Lung (tissue), 12 donors: ENCODE measurements around the gene GNA12. TPM values are rescaled to one million over a fixed set of nuclear protein-coding genes. Genes with fewer than 3 reads are reported as not detected.

Source experiments
- ATAC-seq: fragments of 200-7000 bp; cut with Tn5 transposase; one replicate; pipeline ENCODE4 v1.9.1; 2020; ENCODE audit warnings: moderate number of reproducible peaks; ENCODE audit not compliant: insufficient read depth, low FRiP score
- DNase-seq, 3 donors: peaks; one replicate each; pipeline ENCODE4 v3.0.0-alpha.2; 2013 to 2017
- H3K27ac ChIP-seq, 2 donors: one replicate each; pipeline ENCODE4 v1.5.1; 2013; ENCODE audit warnings: mild to moderate bottlenecking in 2 of 2, moderate library complexity in 2 of 2, control low read depth in 1 of 2, inconsistent platforms in 1 of 2, low read depth in 1 of 2, low read length in 1 of 2
- H3K27me3 ChIP-seq, 3 donors: one replicate each; pipeline ENCODE4 v1.5.1; 2013; ENCODE audit warnings: low read length in 2 of 3; ENCODE audit not compliant: control insufficient read depth in 3 of 3, insufficient read depth in 3 of 3
- H3K36me3 ChIP-seq, 4 donors: one replicate each; pipeline ENCODE4 v1.5.1; 2013; ENCODE audit warnings: low read length in 4 of 4, mild to moderate bottlenecking in 1 of 4, moderate library complexity in 1 of 4; ENCODE audit not compliant: control insufficient read depth in 4 of 4, insufficient read depth in 4 of 4
- H3K4me1 ChIP-seq, 5 donors: one replicate each; pipeline ENCODE4 v1.5.1; 2013; ENCODE audit warnings: low read length in 5 of 5, mild to moderate bottlenecking in 2 of 5, moderate library complexity in 1 of 5; ENCODE audit not compliant: control insufficient read depth in 5 of 5, insufficient read depth in 5 of 5
- H3K4me3 ChIP-seq: one replicate; pipeline ENCODE4 v1.5.1; 2013; ENCODE audit warnings: mild to moderate bottlenecking, control low read depth, moderate library complexity
- H3K9ac ChIP-seq, 2 donors: one replicate each; pipeline ENCODE4 v1.5.1; 2013; ENCODE audit warnings: low read length in 2 of 2, control low read depth in 1 of 2; ENCODE audit not compliant: insufficient read depth in 1 of 2
- H3K9me3 ChIP-seq, 4 donors: one replicate each; pipeline ENCODE4 v1.5.1; 2013; ENCODE audit warnings: low read length in 3 of 4, mild to moderate bottlenecking in 1 of 4, moderate library complexity in 1 of 4; ENCODE audit not compliant: control insufficient read depth in 4 of 4, insufficient read depth in 3 of 4
- CTCF ChIP-seq: IDR thresholded peaks from 2 replicates; pipeline ENCODE4 v1.5.1; 2012; ENCODE audit warnings: mild to moderate bottlenecking; ENCODE audit errors: control extremely low read depth, extremely low read depth
- WGBS, 2 donors: extraction: QIAGEN DNeasy Blood & Tissue Kit; methylation state at CpG; one replicate each; pipeline ENCODE4 v1.1.7; 2013; 5-methylcytosine and 5-hydroxymethylcytosine counted together
- polyA plus RNA-seq, 2 donors: library from polyadenylated mRNA; stranded (reverse); fragments of 200-250 nt; gene quantifications; one replicate each; pipeline ENCODE4 v1.2.1, GENCODE V29; 2013
- total RNA-seq, 2 donors: library from RNA; depleted of rRNA in 1 of 2; stranded (reverse); fragments of >200 nt in 1 of 2; gene quantifications; one replicate each; pipeline ENCODE4 v1.2.1, GENCODE V29; 2014 to 2021
- donor health status: control.
- donor health status: control.
- donor health status: Bipolar disorder and iron deficiency.
- donor health status: healthy.
- donor health status: DM: yes; HTN: yes; CAD: no.

GNA12 gene
- total and polyA plus RNA-seq, 4 donors, result 11.0 to 51.9 (median 33.5) TPM

GRCh38 chr7:2761801-2762497 lies 82.2 kb downstream of the GNA12 start:
- peaks cover 3 to 35% (median 16%) of the 10 kb centered on the region in 5 donors for H3K4me1 ChIP-seq
- H3K27me3 ChIP-seq, result no peaks in the 10 kb centered on the region
- H3K36me3 ChIP-seq, result peaks cover 0 to 3% (median 1%) of the 10 kb centered on the region in 4 donors
- no peak for TF ChIP-seq CTCF
- H3K9ac ChIP-seq, result no peak overlapping the region
- ATAC-seq (no peak), DNase-seq (no peak)
- H3K27ac ChIP-seq, result peak overlapping the region; percentile 75 to 91
- no peak overlapping the region for H3K4me3 ChIP-seq
- H3K9me3 ChIP-seq, result no peaks in the 10 kb centered on the region
- WGBS, 2 donors, result 91 to 94% methylated on average over 29 of the region's 29 CpGs

- no peak for ATAC-seq
- Histone ChIP-seq H3K9ac (no peak overlapping the region), H3K4me1 (peaks cover 3 to 35% (median 16%) of the 10 kb centered on the region in 5 donors), H3K36me3 (peaks cover 0 to 6% (median 1%) of the 10 kb centered on the region in 4 donors), H3K27ac (peak overlapping the region; percentile 23 to 46), H3K4me3 (no peak overlapping the region), H3K27me3 (no peaks in the 10 kb centered on the region), H3K9me3 (no peaks in the 10 kb centered on the region)
- no peak for DNase-seq
- 92 to 94% methylated on average over 19 of the region's 19 CpGs for WGBS, 2 donors
- no peak for TF ChIP-seq CTCF
Observed at GRCh38 chr7:2761131-2761624, 82.9 kb downstream of the GNA12 start.

GRCh38 chr7:2760098-2760889 lies 83.8 kb downstream of the GNA12 start:
- H3K4me3 ChIP-seq, result no peak overlapping the region
- peaks cover 3 to 35% (median 16%) of the 10 kb centered on the region in 5 donors for H3K4me1 ChIP-seq
- peak overlapping the region; percentile 46 to 57 for H3K27ac ChIP-seq
- peak; percentile 56 to 77 (median 66) for DNase-seq
- ATAC-seq, result no peak
- H3K9me3 ChIP-seq, result no peaks in the 10 kb centered on the region
- 54 to 60% methylated on average over 22 of the region's 22 CpGs for WGBS, 2 donors
- H3K27me3 ChIP-seq, result no peaks in the 10 kb centered on the region
- H3K9ac ChIP-seq, result no peak overlapping the region
- no peak for TF ChIP-seq CTCF
- H3K36me3 ChIP-seq, result peaks cover 0 to 6% (median 1%) of the 10 kb centered on the region in 4 donors
